Neural cell (in vitro differentiated cells): ENCODE data around the gene SOCS4. TPM values are rescaled to one million over a fixed set of nuclear protein-coding genes. Genes with fewer than 3 reads are reported as not detected.

Experiments
- H2AFZ ChIP-seq: fragments of 200-600, 300-800 bp; sonication (generic), shearing (Covaris generic); 2 replicates; pipeline ENCODE4 v1.6.0; 2014; ENCODE audit warnings: low read depth, mild to moderate bottlenecking, antibody characterized with exemption, low read length, moderate library complexity
- H3F3A ChIP-seq: fragments of 200-600 bp; shearing (Covaris generic); 2 replicates; pipeline ENCODE4 v1.6.1; 2016; ENCODE audit warnings: mild to moderate bottlenecking, moderate library complexity, mixed read lengths, antibody characterized with exemption, low read length; ENCODE audit not compliant: insufficient read depth, poor library complexity, severe bottlenecking
- H3K27ac ChIP-seq: fragments of 200-600, 300-800 bp; sonication (generic), shearing (Covaris generic); 2 replicates; pipeline ENCODE4 v1.5.1; 2014; ENCODE audit warnings: mild to moderate bottlenecking, low read length, moderate library complexity
- H3K27me3 ChIP-seq: fragments of 300-800, 200-600 bp; sonication (generic), shearing (Covaris generic); 2 replicates; pipeline ENCODE4 v1.6.0; 2014; ENCODE audit warnings: mild to moderate bottlenecking, low read depth, low read length, moderate library complexity; ENCODE audit not compliant: insufficient read depth
- H3K36me3 ChIP-seq: fragments of 300-800, 200-600 bp; sonication (generic), shearing (Covaris generic); 2 replicates; pipeline ENCODE4 v1.5.1; 2014; ENCODE audit warnings: mild to moderate bottlenecking, antibody characterized with exemption, low read length, moderate library complexity; ENCODE audit not compliant: insufficient read depth
- H3K4me2 ChIP-seq: fragments of 300-800, 200-600 bp; sonication (generic), shearing (Covaris generic); 2 replicates; pipeline ENCODE4 v1.6.0; 2014; ENCODE audit warnings: mild to moderate bottlenecking, low read length
- H3K4me3 ChIP-seq: fragments of 300-800, 200-600 bp; sonication (generic), shearing (Covaris generic); 2 replicates; pipeline ENCODE4 v1.5.1; 2014; ENCODE audit warnings: mild to moderate bottlenecking, low read length, moderate library complexity
- H3K79me2 ChIP-seq: fragments of 200-600 bp; shearing (Covaris generic); replicated peaks from 2 replicates; pipeline ENCODE4 v1.6.0; 2014; ENCODE audit warnings: mild to moderate bottlenecking, low read length, moderate library complexity; ENCODE audit not compliant: insufficient read depth
- H3K9ac ChIP-seq: fragments of 300-800, 200-600 bp; sonication (generic), shearing (Covaris generic); 2 replicates; pipeline ENCODE4 v1.6.1; 2016; ENCODE audit warnings: mild to moderate bottlenecking, low read length, mixed read lengths
- H3K9me2 ChIP-seq: fragments of 200-600 bp; shearing (Covaris generic); 2 replicates; pipeline ENCODE4 v1.6.1; 2016; ENCODE audit warnings: mild to moderate bottlenecking, low read length, mixed read lengths; ENCODE audit not compliant: insufficient read depth
- H3K9me3 ChIP-seq: fragments of 200-600, 300-800 bp; sonication (generic), shearing (Covaris generic); 2 replicates; pipeline ENCODE4 v1.6.1; 2016; ENCODE audit warnings: mild to moderate bottlenecking, mixed run types, low read length, moderate library complexity, mixed read lengths
- H4K20me1 ChIP-seq: fragments of 200-600 bp; shearing (Covaris generic); 2 replicates; pipeline ENCODE4 v1.6.1; 2016; ENCODE audit warnings: mild to moderate bottlenecking, mixed run types; ENCODE audit not compliant: insufficient read depth
- CTCF ChIP-seq: fragments of 450-650 bp; IDR thresholded peaks from 2 replicates; pipeline ENCODE4 v1.5.1; 2014; ENCODE audit warnings: antibody characterized with exemption, mild to moderate bottlenecking, moderate library complexity; ENCODE audit not compliant: poor library complexity, severe bottlenecking
- EP300 ChIP-seq: fragments of 450-650 bp; conservative IDR thresholded peaks from 2 replicates; pipeline ENCODE4 v1.6.1; 2014; ENCODE audit warnings: antibody characterized with exemption, mild to moderate bottlenecking, moderate library complexity; ENCODE audit not compliant: poor library complexity, severe bottlenecking
- EZH2 ChIP-seq: fragments of 200-600, 300-800 bp; shearing (Covaris generic), sonication (generic); IDR thresholded peaks from 2 replicates; pipeline ENCODE4 v1.6.1; 2014; ENCODE audit warnings: antibody characterized with exemption, low read length, borderline replicate concordance, mild to moderate bottlenecking; ENCODE audit not compliant: insufficient read depth, poor library complexity, severe bottlenecking
- MXI1 ChIP-seq: fragments of 450-650 bp; conservative IDR thresholded peaks from 2 replicates; pipeline ENCODE4 v1.6.1; 2014; ENCODE audit warnings: antibody characterized with exemption, mild to moderate bottlenecking; ENCODE audit not compliant: poor library complexity, severe bottlenecking
- POLR2AphosphoS5 ChIP-seq: IDR thresholded peaks from 2 replicates; pipeline ENCODE4 v1.6.1; 2012
- RAD21 ChIP-seq: fragments of 450-650 bp; conservative IDR thresholded peaks from 2 replicates; pipeline ENCODE4 v1.6.1; 2014; ENCODE audit warnings: antibody characterized with exemption, mild to moderate bottlenecking, moderate library complexity
- REST ChIP-seq: IDR thresholded peaks from 2 replicates; pipeline ENCODE4 v1.6.1; 2012; ENCODE audit warnings: borderline replicate concordance
- SMC3 ChIP-seq: fragments of 450-650 bp; conservative IDR thresholded peaks from 2 replicates; pipeline ENCODE4 v1.6.1; 2014; ENCODE audit warnings: antibody characterized with exemption, mild to moderate bottlenecking, moderate library complexity; ENCODE audit not compliant: poor library complexity
- TAF1 ChIP-seq: IDR thresholded peaks from 2 replicates; pipeline ENCODE4 v1.6.1; 2012; ENCODE audit warnings: low read depth
- polyA plus RNA-seq: library from polyadenylated mRNA; depleted of rRNA; stranded (reverse); fragments of >200 nt; gene quantifications from 2 replicates; pipeline ENCODE4 v1.2.3, GENCODE V29; 2014

The SOCS4 gene
- polyA plus RNA-seq, 1 donor from 2014 or later, result 27.3 TPM

- Histone ChIP-seq H3K27ac (no peak overlapping the region), H4K20me1 (no peaks in the 10 kb centered on the region), H2AFZ (no peak overlapping the region), H3K4me3 (no peak overlapping the region), H3K79me2 (no peaks in the 10 kb centered on the region), H3K36me3 (no peaks in the 10 kb centered on the region), H3K9me3 (no peaks in the 10 kb centered on the region), H3K27me3 (no peaks in the 10 kb centered on the region), H3K9ac (no peak overlapping the region), H3K9me2 (no peaks in the 10 kb centered on the region), H3K4me2 (no peak overlapping the region), H3F3A (no peaks in the 10 kb centered on the region)
- TF ChIP-seq TAF1 (no peak), REST (no peak), EP300 (no peak), POLR2AphosphoS5 (no peak), EZH2 (no peak), CTCF (no peak), MXI1 (no peak), SMC3 (no peak), RAD21 (no peak)
These were observed 46.8 kb downstream of the SOCS4 start for GRCh38 chr14:55073856-55074255.

- Histone ChIP-seq H2AFZ (no peak overlapping the region), H3K9me3 (no peaks in the 10 kb centered on the region), H3K9ac (no peak overlapping the region), H3F3A (no peaks in the 10 kb centered on the region), H3K4me3 (no peak overlapping the region), H4K20me1 (no peaks in the 10 kb centered on the region), H3K9me2 (no peaks in the 10 kb centered on the region), H3K79me2 (no peaks in the 10 kb centered on the region), H3K4me2 (no peak overlapping the region), H3K27me3 (no peaks in the 10 kb centered on the region), H3K36me3 (no peaks in the 10 kb centered on the region), H3K27ac (no peak overlapping the region)
- TF ChIP-seq EP300, result no peak
- TF ChIP-seq EZH2, result no peak
- no peak for TF ChIP-seq CTCF
- TF ChIP-seq TAF1, result no peak
- no peak for TF ChIP-seq RAD21
- TF ChIP-seq MXI1, result no peak
- no peak for TF ChIP-seq SMC3
- no peak for TF ChIP-seq POLR2AphosphoS5
- TF ChIP-seq REST, result no peak
These were observed 47.6 kb downstream of the SOCS4 start for GRCh38 chr14:55074662-55075061.
